ENCODE results near the gene TUBB2B. TPM values are rescaled to one million over a fixed set of nuclear protein-coding genes. Genes with fewer than 3 reads are reported as not detected.

The TUBB2B gene
- total and polyA plus RNA-seq, 9 of the 15 experiments (the other 6 are each of a cell fraction or from before 2014, with no cell fraction given), result 0.11 to 9.7 (median 4.6) TPM

DNA sequence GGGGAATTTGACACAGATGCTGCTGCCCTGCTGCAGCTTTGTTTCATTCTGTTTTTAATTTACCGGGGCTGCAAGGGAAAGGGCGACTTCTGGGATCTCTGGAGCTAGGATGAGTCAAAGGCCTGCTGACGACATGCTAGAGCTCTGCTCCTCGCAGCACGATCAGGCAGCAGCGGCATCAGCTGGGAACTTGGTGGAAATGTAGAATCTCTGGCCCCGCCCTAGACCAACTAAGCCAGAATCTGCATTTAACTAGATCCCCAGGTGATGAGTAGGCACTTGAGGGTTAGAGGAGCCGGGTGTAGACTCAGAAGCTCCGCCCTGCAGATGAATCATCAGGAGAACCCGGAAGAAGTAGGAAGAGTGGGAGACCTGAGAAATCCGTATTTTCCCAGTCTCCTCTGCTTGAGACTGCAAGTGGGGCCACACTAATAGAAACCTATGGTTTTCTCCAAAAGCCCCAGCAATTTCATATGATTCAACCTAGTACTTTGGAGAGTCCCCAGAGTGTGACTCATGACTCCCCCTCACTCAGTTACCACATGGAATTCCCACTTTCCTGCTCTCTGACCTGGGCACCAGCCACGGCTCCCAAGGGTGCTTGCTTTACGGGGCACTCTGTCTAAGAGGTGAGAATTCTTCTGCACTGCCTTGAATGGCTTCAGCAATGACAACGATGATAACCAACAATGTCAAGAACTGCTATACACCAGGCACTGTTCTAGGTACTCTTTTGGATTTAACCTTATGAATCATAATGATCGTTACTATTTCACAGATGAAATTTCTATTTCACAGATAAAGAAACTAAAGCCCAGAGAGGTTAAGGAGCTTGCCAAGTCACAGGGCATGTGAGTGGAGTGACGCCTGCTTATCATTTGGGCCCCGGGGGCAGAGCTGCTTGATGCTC, 18.1 kb downstream of the TUBB2B start (continued):
- no peak for TF ChIP-seq HEY1 (CRISPR knock-in tag; IDR thresholded peaks at IDR 0.05; ENCODE audit: borderline replicate concordance)
- TF ChIP-seq ZNF311 (CRISPR knock-in tag; IDR thresholded peaks at IDR 0.05), result no peak
- TF ChIP-seq ZNF263 (CRISPR knock-in tag; IDR thresholded peaks at IDR 0.05; ENCODE audit: borderline replicate concordance), result no peak
- TF ChIP-seq SP2 (IDR thresholded peaks at IDR 0.05; ENCODE audit: extremely low read depth, low read depth, low read length, poor library complexity, severe bottlenecking), result no peak
- TF ChIP-seq CCAR2 (IDR thresholded peaks at IDR 0.05; ENCODE audit: low read depth, low read length), result no peak
- no peak for TF ChIP-seq E2F4 (CRISPR knock-in tag; IDR thresholded peaks at IDR 0.05; ENCODE audit: low read depth)
- no peak for TF ChIP-seq TCF7L2 (IDR thresholded peaks at IDR 0.05; ENCODE audit: low read depth, low read length)
- peak; percentile 56; the same call in 1 of the 2 replicates for TF ChIP-seq HIVEP1 (CRISPR knock-in tag; IDR thresholded peaks at IDR 0.05)
- TF ChIP-seq, protein P1, sequence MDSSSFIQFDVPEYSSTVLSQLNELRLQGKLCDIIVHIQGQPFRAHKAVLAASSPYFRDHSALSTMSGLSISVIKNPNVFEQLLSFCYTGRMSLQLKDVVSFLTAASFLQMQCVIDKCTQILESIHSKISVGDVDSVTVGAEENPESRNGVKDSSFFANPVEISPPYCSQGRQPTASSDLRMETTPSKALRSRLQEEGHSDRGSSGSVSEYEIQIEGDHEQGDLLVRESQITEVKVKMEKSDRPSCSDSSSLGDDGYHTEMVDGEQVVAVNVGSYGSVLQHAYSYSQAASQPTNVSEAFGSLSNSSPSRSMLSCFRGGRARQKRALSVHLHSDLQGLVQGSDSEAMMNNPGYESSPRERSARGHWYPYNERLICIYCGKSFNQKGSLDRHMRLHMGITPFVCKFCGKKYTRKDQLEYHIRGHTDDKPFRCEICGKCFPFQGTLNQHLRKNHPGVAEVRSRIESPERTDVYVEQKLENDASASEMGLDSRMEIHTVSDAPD (CRISPR knock-in tag; IDR thresholded peaks at IDR 0.05), result no peak
- no peak for TF ChIP-seq GTF2B (IDR thresholded peaks at IDR 0.05; ENCODE audit: extremely low read depth, insufficient read length)
- TF ChIP-seq SIN3A (IDR thresholded peaks at IDR 0.05; ENCODE audit: borderline replicate concordance in 2 of 2, control insufficient read depth in 1 of 2, low read depth in 2 of 2, low read length in 2 of 2), result no peak
- TF ChIP-seq U2AF2 (optimal IDR thresholded peaks at IDR 0.05; ENCODE audit: low read depth, low read length), result no peak
- no peak for TF ChIP-seq ZNF561 (CRISPR knock-in tag; conservative IDR thresholded peaks at IDR 0.05)
- TF ChIP-seq HOMEZ (CRISPR knock-in tag; IDR thresholded peaks at IDR 0.05), result no peak
- TF ChIP-seq ZNF449 (CRISPR knock-in tag; IDR thresholded peaks at IDR 0.05), result no peak
- no peak; the same call in 1 of the 2 replicates for TF ChIP-seq PYGO2 (tag; IDR thresholded peaks at IDR 0.05)
- TF ChIP-seq TGIF2 (CRISPR knock-in tag; IDR thresholded peaks at IDR 0.05), result no peak
- TF ChIP-seq TEAD4 (IDR thresholded peaks at IDR 0.05; ENCODE audit: low read length), result 0 out of 2 replicates have a peak, but pooled peaks have one; percentile 3
- no peak for TF ChIP-seq TEAD4 (CRISPR knock-in tag; IDR thresholded peaks at IDR 0.05; ENCODE audit: borderline replicate concordance)
- no peak for TF ChIP-seq EWSR1 (IDR thresholded peaks at IDR 0.05; ENCODE audit: borderline replicate concordance, low read depth, partially characterized antibody)
